Hematopoietic multipotent progenitor cell treated with erythropoietin and hydrocortisone succinate and interleukin-3 and kit ligand, for 6 days (in vitro differentiated cells): ENCODE measurements around the gene SLCO2A1.

ENCODE experiments used
- DNase-seq: peaks from one replicate; pipeline ENCODE4 v3.0.0-alpha.2; 2015

Gene SLCO2A1

GRCh38 chr3:133895208-133896001 lies 134.3 kb downstream of the SLCO2A1 start, which contains the start of gene RAB6B:
Gene RAB6B (minus strand): TSS chr3:133895882. CDS start chr3:133895466, 416 bp downstream.
- DNase-seq: peak; percentile 80

- no peak for DNase-seq
These were observed 135.1 kb downstream of the SLCO2A1 start for GRCh38 chr3:133894353-133895207.

GRCh38 chr3:133893683-133894352 lies 135.9 kb downstream of the SLCO2A1 start:
- DNase-seq: no peak

- DNase-seq: peak; percentile 97
These were observed 137.0 kb downstream of the SLCO2A1 start for GRCh38 chr3:133892541-133893231.

GRCh38 chr3:133891662-133892378 lies 137.9 kb downstream of the SLCO2A1 start:
- DNase-seq: no peak

GRCh38 chr3:133890972-133891644 lies 138.6 kb downstream of the SLCO2A1 start:
- DNase-seq: no peak

GRCh38 chr3:133890037-133890436 lies 139.7 kb downstream of the SLCO2A1 start:
- DNase-seq: peak; percentile 43

GRCh38 chr3:133888726-133889340 lies 140.9 kb downstream of the SLCO2A1 start:
- DNase-seq: no peak

- peak; percentile 51 for DNase-seq
These were observed 141.7 kb downstream of the SLCO2A1 start for GRCh38 chr3:133887803-133888703.

GRCh38 chr3:133887074-133887802 lies 142.5 kb downstream of the SLCO2A1 start:
- no peak for DNase-seq

GRCh38 chr3:133886031-133886722 lies 143.5 kb downstream of the SLCO2A1 start:
- DNase-seq: no peak

- no peak for DNase-seq
These were observed 144.6 kb downstream of the SLCO2A1 start for GRCh38 chr3:133884887-133885711.

GRCh38 chr3:133884054-133884886 lies 145.5 kb downstream of the SLCO2A1 start:
- no peak for DNase-seq

- peak; percentile 79 for DNase-seq
These were observed 146.1 kb downstream of the SLCO2A1 start for GRCh38 chr3:133883641-133884040.

GRCh38 chr3:133882986-133883586 lies 146.6 kb downstream of the SLCO2A1 start:
- no peak for DNase-seq
